ENCODE measurements around the gene SPAG16. TPM values are rescaled to one million over a fixed set of nuclear protein-coding genes. Genes with fewer than 3 reads are reported as not detected.

Gene SPAG16
- total and polyA plus RNA-seq, 2 donors (not counting 1 experiment from before 2014, with no cell fraction given), result 3.4 to 8.6 TPM

GRCh38 chr2:213818436-213818835, 534.2 kb downstream of the SPAG16 start:
- no peak overlapping the region for H3K27ac ChIP-seq (ENCODE audit: low read length in 2 of 2)
- no peak overlapping the region for H3K9ac ChIP-seq (ENCODE audit: low read length)
- intact Hi-C loops (cut with micrococcal nuclease), result no loop called here
- no peaks in the 10 kb centered on the region for H3K27me3 ChIP-seq (replicated peaks in 1 of 4; ENCODE audit: control extremely low read depth in 1 of 4, control insufficient read depth in 3 of 4, insufficient read depth in 4 of 4, low read length in 3 of 4)
- no peak overlapping the region for H3K27ac Mint-ChIP-seq
- H3K4me3 Mint-ChIP-seq, result no peak overlapping the region
- ATAC-seq (ENCODE audit: low read depth), result no peak
- CTCF ChIA-PET, result no interaction called here
- no peaks in the 10 kb centered on the region for H3K9me3 ChIP-seq (ENCODE audit: control extremely low read depth in 1 of 3, control insufficient read depth in 2 of 3, insufficient read depth in 1 of 3, low read length in 2 of 3)
- H3K79me2 ChIP-seq (ENCODE audit: control insufficient read depth, insufficient read depth, low read length), result no peaks in the 10 kb centered on the region
- H3K36me3 ChIP-seq (replicated peaks in 1 of 2; ENCODE audit: control extremely low read depth in 1 of 2, control insufficient read depth in 1 of 2, extremely low read depth in 1 of 2, insufficient read depth in 2 of 2, low read length in 1 of 2), result no peaks in the 10 kb centered on the region
- no peaks in the 10 kb centered on the region for H4K20me1 ChIP-seq (ENCODE audit: control insufficient read depth, insufficient read depth, low read length, poor library complexity, severe bottlenecking)
- no CpG with 5 or more reads among the region's 1 CpG for WGBS (ENCODE audit: insufficient coverage)
- H3K4me1 Mint-ChIP-seq, result no peaks in the 10 kb centered on the region
- no peak for DNase-seq
- H3K4me1 ChIP-seq (ENCODE audit: control insufficient read depth in 2 of 2, insufficient read depth in 2 of 2, low read length in 2 of 2), result no peaks in the 10 kb centered on the region
- no peak overlapping the region for H3K4me3 ChIP-seq (ENCODE audit: control extremely low read depth in 1 of 5, extremely low read depth in 1 of 5, insufficient read depth in 1 of 5, low read depth in 2 of 5, low read length in 4 of 5)
- H2AFZ ChIP-seq (ENCODE audit: insufficient read depth, low read depth, low read length, poor library complexity, severe bottlenecking), result no peak overlapping the region
- POLR2A ChIA-PET, result no interaction called here
- H3K27me3 Mint-ChIP-seq, result no peaks in the 10 kb centered on the region
- H3K9me3 Mint-ChIP-seq (ENCODE audit: insufficient read depth), result peaks cover 3% of the 10 kb centered on the region
- H3K4me2 ChIP-seq (replicated peaks; ENCODE audit: low read depth, low read length, poor library complexity, severe bottlenecking), result no peak overlapping the region
- no peak for TF ChIP-seq EZH2 (IDR thresholded peaks at IDR 0.05; ENCODE audit: borderline replicate concordance, insufficient read depth, low read depth, low read length, poor library complexity, severe bottlenecking)
- TF ChIP-seq, protein P1, sequence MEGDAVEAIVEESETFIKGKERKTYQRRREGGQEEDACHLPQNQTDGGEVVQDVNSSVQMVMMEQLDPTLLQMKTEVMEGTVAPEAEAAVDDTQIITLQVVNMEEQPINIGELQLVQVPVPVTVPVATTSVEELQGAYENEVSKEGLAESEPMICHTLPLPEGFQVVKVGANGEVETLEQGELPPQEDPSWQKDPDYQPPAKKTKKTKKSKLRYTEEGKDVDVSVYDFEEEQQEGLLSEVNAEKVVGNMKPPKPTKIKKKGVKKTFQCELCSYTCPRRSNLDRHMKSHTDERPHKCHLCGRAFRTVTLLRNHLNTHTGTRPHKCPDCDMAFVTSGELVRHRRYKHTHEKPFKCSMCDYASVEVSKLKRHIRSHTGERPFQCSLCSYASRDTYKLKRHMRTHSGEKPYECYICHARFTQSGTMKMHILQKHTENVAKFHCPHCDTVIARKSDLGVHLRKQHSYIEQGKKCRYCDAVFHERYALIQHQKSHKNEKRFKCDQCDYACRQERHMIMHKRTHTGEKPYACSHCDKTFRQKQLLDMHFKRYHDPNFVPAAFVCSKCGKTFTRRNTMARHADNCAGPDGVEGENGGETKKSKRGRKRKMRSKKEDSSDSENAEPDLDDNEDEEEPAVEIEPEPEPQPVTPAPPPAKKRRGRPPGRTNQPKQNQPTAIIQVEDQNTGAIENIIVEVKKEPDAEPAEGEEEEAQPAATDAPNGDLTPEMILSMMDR (IDR thresholded peaks at IDR 0.05), result no peak

GRCh38 chr2:213834331-213834730, 550.1 kb downstream of the SPAG16 start:
- H3K27ac ChIP-seq (ENCODE audit: low read length in 2 of 2), result no peak overlapping the region
- no peaks in the 10 kb centered on the region for H3K27me3 Mint-ChIP-seq
- no peak overlapping the region for H3K27ac Mint-ChIP-seq
- no peak overlapping the region for H3K9ac ChIP-seq (ENCODE audit: low read length)
- POLR2A ChIA-PET, result no interaction called here
- H3K9me3 Mint-ChIP-seq (ENCODE audit: insufficient read depth), result no peaks in the 10 kb centered on the region
- H3K4me2 ChIP-seq (replicated peaks; ENCODE audit: low read depth, low read length, poor library complexity, severe bottlenecking), result no peak overlapping the region
- H3K4me3 Mint-ChIP-seq, result no peak overlapping the region
- H3K9me3 ChIP-seq (ENCODE audit: control extremely low read depth in 1 of 3, control insufficient read depth in 2 of 3, insufficient read depth in 1 of 3, low read length in 2 of 3), result peaks cover 0 to 2% (median 0%) of the 10 kb centered on the region in 3 donors
- no peaks in the 10 kb centered on the region for H3K36me3 ChIP-seq (replicated peaks in 1 of 2; ENCODE audit: control extremely low read depth in 1 of 2, control insufficient read depth in 1 of 2, extremely low read depth in 1 of 2, insufficient read depth in 2 of 2, low read length in 1 of 2)
- no peaks in the 10 kb centered on the region for H3K27me3 ChIP-seq (replicated peaks in 1 of 4; ENCODE audit: control extremely low read depth in 1 of 4, control insufficient read depth in 3 of 4, insufficient read depth in 4 of 4, low read length in 3 of 4)
- H3K79me2 ChIP-seq (ENCODE audit: control insufficient read depth, insufficient read depth, low read length), result no peaks in the 10 kb centered on the region
- H3K4me3 ChIP-seq (ENCODE audit: control extremely low read depth in 1 of 5, extremely low read depth in 1 of 5, insufficient read depth in 1 of 5, low read depth in 2 of 5, low read length in 4 of 5), result no peak overlapping the region
- no peaks in the 10 kb centered on the region for H4K20me1 ChIP-seq (ENCODE audit: control insufficient read depth, insufficient read depth, low read length, poor library complexity, severe bottlenecking)
- no peaks in the 10 kb centered on the region for H3K4me1 Mint-ChIP-seq
- ATAC-seq (ENCODE audit: low read depth), result no peak
- TF ChIP-seq EZH2 (IDR thresholded peaks at IDR 0.05; ENCODE audit: borderline replicate concordance, insufficient read depth, low read depth, low read length, poor library complexity, severe bottlenecking), result no peak
- TF ChIP-seq, protein P1 (IDR thresholded peaks at IDR 0.05), result no peak
- intact Hi-C loops (cut with micrococcal nuclease), result no loop called here
- no peaks in the 10 kb centered on the region for H3K4me1 ChIP-seq (ENCODE audit: control insufficient read depth in 2 of 2, insufficient read depth in 2 of 2, low read length in 2 of 2)
- CTCF ChIA-PET, result no interaction called here
- DNase-seq, result no peak
- H2AFZ ChIP-seq (ENCODE audit: insufficient read depth, low read depth, low read length, poor library complexity, severe bottlenecking), result no peak overlapping the region

Data from B cell (primary cell).